CD4-positive, alpha-beta T cell (primary cell): ENCODE measurements around the gene ZNF229. TPM values are rescaled to one million over a fixed set of nuclear protein-coding genes. Genes with fewer than 3 reads are reported as not detected.
"Not testable (repeated sequence)": the region's sequence is repeated elsewhere in the genome, so short reads cannot be mapped to it uniquely, and the experiment has no call there.

Experiments used
- ATAC-seq: fragments of 200-7000 bp; cut with Tn5 transposase; one replicate; pipeline ENCODE4 v1.10.0; 2022; ENCODE audit warnings: mild to moderate bottlenecking; ENCODE audit not compliant: poor library complexity
- CTCF ChIA-PET: fragments of 350-600 bp; sonication (Branson Sonifier 250); formaldehyde crosslinking; loops from one replicate; lab custom pipeline; 2021; ENCODE audit warnings: antibody characterized with exemption, inconsistent platforms; lab: Charles Lee
- POLR2A ChIA-PET: fragments of 350-600 bp; sonication (Branson Sonifier 250); formaldehyde crosslinking; loops from one replicate; lab custom pipeline; 2021; ENCODE audit warnings: antibody characterized with exemption, inconsistent platforms; lab: Charles Lee
- DNase-seq, 14 experiments: peaks; one replicate each; pipeline ENCODE4 v3.0.0-alpha.2; 2013 to 2020; ENCODE audit warnings: mixed read lengths in 2 of 14
- H3K27ac ChIP-seq, 2 donors: one replicate each; pipeline versions ENCODE4 v1.5.1 to v1.7.0; 2013; ENCODE audit warnings: low read length in 2 of 2, low read depth in 1 of 2, mild to moderate bottlenecking in 1 of 2
- H3K27me3 ChIP-seq, 2 experiments: 1 replicate in 1 of 2; 2 replicates in 1 of 2; pipeline versions ENCODE4 v1.6.1 to v1.7.0; 2013; ENCODE audit warnings: low read length in 2 of 2, control low read depth in 1 of 2, mild to moderate bottlenecking in 1 of 2, moderate library complexity in 1 of 2; ENCODE audit not compliant: insufficient read depth in 2 of 2, control insufficient read depth in 1 of 2
- H3K36me3 ChIP-seq: one replicate; pipeline ENCODE4 v1.6.1; 2013; ENCODE audit warnings: low read length, control low read depth; ENCODE audit not compliant: insufficient read depth
- H3K4me1 ChIP-seq: one replicate; pipeline ENCODE4 v1.6.1; 2013; ENCODE audit warnings: low read length, control low read depth; ENCODE audit not compliant: insufficient read depth
- H3K4me3 ChIP-seq: one replicate; pipeline ENCODE4 v1.5.1; 2013; ENCODE audit warnings: mild to moderate bottlenecking, low read length, moderate library complexity
- H3K9me3 ChIP-seq, 2 experiments: 1 replicate in 1 of 2; 2 replicates in 1 of 2; pipeline versions ENCODE4 v1.6.1 to v1.7.0; 2013; ENCODE audit warnings: low read length in 2 of 2, mild to moderate bottlenecking in 2 of 2, control low read depth in 1 of 2, moderate library complexity in 1 of 2; ENCODE audit not compliant: control insufficient read depth in 1 of 2, insufficient read depth in 1 of 2
- H3K27ac Mint-ChIP-seq: one replicate; pipeline ENCODE4 v1.8.0; 2020; ENCODE audit warnings: mixed read lengths
- H3K27me3 Mint-ChIP-seq: one replicate; pipeline ENCODE4 v1.8.0; 2021; ENCODE audit warnings: mixed read lengths
- H3K36me3 Mint-ChIP-seq: one replicate; pipeline ENCODE4 v1.8.0; 2021; ENCODE audit warnings: low read depth, mixed read lengths
- H3K4me1 Mint-ChIP-seq: one replicate; pipeline ENCODE4 v1.8.0; 2021; ENCODE audit warnings: low read depth, mixed read lengths
- H3K4me3 Mint-ChIP-seq: one replicate; pipeline ENCODE4 v1.8.0; 2020; ENCODE audit warnings: mild to moderate bottlenecking, mixed read lengths
- H3K9me3 Mint-ChIP-seq: one replicate; pipeline ENCODE4 v1.8.0; 2020; ENCODE audit warnings: mixed read lengths
- CTCF ChIP-seq: fragments of 200-600 bp; IDR thresholded peaks from one replicate; pipeline ENCODE4 v1.8.0; 2022; ENCODE audit warnings: antibody characterized with exemption, mild to moderate bottlenecking
- intact Hi-C, 2 experiments: fragments of 100-400 bp; cut with DNase I in 1 of 2; cut with micrococcal nuclease in 1 of 2; formaldehyde crosslinking; loops; one replicate each; pipeline versions ENCODE4 v1.15.1 to v1.9.0; 2023 to 2025; cut with DNase I, micrococcal nuclease
- polyA plus RNA-seq, 2 donors: library from polyadenylated mRNA; unstranded; fragments of 120-200 nt; gene quantifications; one replicate each; pipeline ENCODE4 v1.2.1, GENCODE V29; 2013
- total RNA-seq, 174 experiments: library from RNA in 2 of 174; stranded (reverse) in 2 of 174; gene quantifications; one replicate each; pipeline ENCODE4 v1.2.3 and lab custom pipeline; 2021 to 2026

ZNF229 gene
- total RNA-seq, result under 1 TPM; 0.08 to 0.19 TPM
- 0.33 TPM for polyA plus RNA-seq (2013, experiment 1 of 2)
- polyA plus RNA-seq (2013, experiment 2 of 2), result 0.59 TPM
- 0.13 to 5.9 (median 1.7) reads per million in 172 experiments for total RNA-seq (lab: John Stamatoyannopoulos, UW)

- Histone ChIP-seq H3K27me3 (peaks cover 0 to 4% of the 10 kb centered on the region in 2 experiments), H3K27ac (no peak within 1 kb of the TSS), H3K36me3 (no peaks in the 10 kb centered on the region), H3K4me1 (peaks cover 9% of the 10 kb centered on the region), H3K9me3 (peaks cover 39 to 88% of the 10 kb centered on the region in 2 experiments), H3K4me3 (peak within 1 kb of the TSS; percentile 47)
- no peak within 1 kb of the TSS for H3K27ac Mint-ChIP-seq
- CTCF ChIA-PET, result no interaction called here
- H3K36me3 Mint-ChIP-seq, result peaks cover 94% of the 10 kb centered on the region
- POLR2A ChIA-PET, result no interaction called here
- ATAC-seq, result peak; percentile 96
- peaks cover 13% of the 10 kb centered on the region for H3K4me1 Mint-ChIP-seq
- H3K27me3 Mint-ChIP-seq, result peaks cover 14% of the 10 kb centered on the region
- peak; percentile 24 to 80 (median 55) for DNase-seq
- H3K4me3 Mint-ChIP-seq, result peak within 1 kb of the TSS; percentile 89
- peaks cover 40% of the 10 kb centered on the region for H3K9me3 Mint-ChIP-seq
- intact Hi-C loops, result no loop called here
- no peak for TF ChIP-seq CTCF
Observed at GRCh38 chr19:44447916-44448674, at the start of gene ZNF229. TSS of gene ZNF229 (minus strand) at chr19:44448472. CDS start at chr19:44442847, 5,625 bp downstream.

GRCh38 chr19:44496711-44497110 lies 48.4 kb upstream of the ZNF229 start:
- H3K4me3 Mint-ChIP-seq, result peak overlapping the region; percentile 54
- no peaks in the 10 kb centered on the region for H3K27me3 Mint-ChIP-seq
- peaks cover 28% of the 10 kb centered on the region for H3K9me3 Mint-ChIP-seq
- no peak overlapping the region for H3K27ac Mint-ChIP-seq
- no peak for ATAC-seq
- Histone ChIP-seq H3K27ac (no peak overlapping the region), H3K27me3 (no peaks in the 10 kb centered on the region), H3K4me3 (no peak overlapping the region), H3K4me1 (peaks cover 26% of the 10 kb centered on the region), H3K36me3 (peaks cover 63% of the 10 kb centered on the region), H3K9me3 (peaks cover 71 to 84% of the 10 kb centered on the region in 2 experiments)
- peaks cover 44% of the 10 kb centered on the region for H3K4me1 Mint-ChIP-seq
- CTCF ChIA-PET, result no interaction called here
- POLR2A ChIA-PET, result no interaction called here
- no peak for DNase-seq
- intact Hi-C loops, result no loop called here
- TF ChIP-seq CTCF, result no peak
- H3K36me3 Mint-ChIP-seq, result peaks cover 99% of the 10 kb centered on the region

GRCh38 chr19:44476559-44477408 lies 28.5 kb upstream of the ZNF229 start:
- ATAC-seq, result no peak
- no peak for TF ChIP-seq CTCF
- no peaks in the 10 kb centered on the region for H3K27me3 Mint-ChIP-seq
- Histone ChIP-seq H3K9me3 (peaks cover 20 to 100% of the 10 kb centered on the region in 2 experiments), H3K27me3 (no peaks in the 10 kb centered on the region), H3K36me3 (peaks cover 49% of the 10 kb centered on the region), H3K4me3 (no peak overlapping the region), H3K27ac (no peak overlapping the region), H3K4me1 (no peaks in the 10 kb centered on the region)
- POLR2A ChIA-PET, result no interaction called here
- intact Hi-C loops, result no loop called here
- DNase-seq, result peak in 1 of 14 experiments; percentile 9
- peaks cover 22% of the 10 kb centered on the region for H3K9me3 Mint-ChIP-seq
- CTCF ChIA-PET, result no interaction called here
- H3K4me1 Mint-ChIP-seq, result no peaks in the 10 kb centered on the region
- peaks cover 100% of the 10 kb centered on the region for H3K36me3 Mint-ChIP-seq
- peak overlapping the region; percentile 42 for H3K4me3 Mint-ChIP-seq
- peak overlapping the region; percentile 66 for H3K27ac Mint-ChIP-seq

GRCh38 chr19:44468730-44469129 lies 20.5 kb upstream of the ZNF229 start:
- peaks cover 91% of the 10 kb centered on the region for H3K36me3 Mint-ChIP-seq
- intact Hi-C loops, result not testable (repeated sequence)

More at GRCh38 chr19:44468730-44469129, 20.5 kb upstream of the ZNF229 start:
- POLR2A ChIA-PET, H3K4me1 ChIP-seq, H3K4me1 Mint-ChIP-seq, H3K36me3 ChIP-seq, H3K27ac Mint-ChIP-seq, H3K27ac ChIP-seq, H3K4me3 ChIP-seq, H3K27me3 ChIP-seq, DNase-seq, CTCF ChIA-PET, H3K27me3 Mint-ChIP-seq, H3K4me3 Mint-ChIP-seq, ATAC-seq: not testable (repeated sequence)
- H3K9me3 Mint-ChIP-seq, result peaks cover 34% of the 10 kb centered on the region
- peaks cover 22 to 98% of the 10 kb centered on the region in 2 experiments for H3K9me3 ChIP-seq
